HepG2 (cell line): ENCODE data around the gene NKX1-2. TPM values are rescaled to one million over a fixed set of nuclear protein-coding genes. Genes with fewer than 3 reads are reported as not detected.
A peak's percentile ranks its signal among the peaks of the same experiment; 100 is the strongest.

Experiments used
- ATF4 ChIP-seq, 2 experiments: fragments of 450-650 bp in 1 of 2; sonication (generic) in 1 of 2; formaldehyde crosslinking; IDR thresholded peaks; 2 replicates each; pipeline versions ENCODE4 v1.5.0 to v1.8.0; 2020 to 2022; ENCODE audit warnings: mild to moderate bottlenecking in 1 of 2, missing genetic modification reagents in 1 of 2
- BRF2 ChIP-seq: sonication (generic); formaldehyde crosslinking; IDR thresholded peaks from 2 replicates; pipeline ENCODE4 v1.8.1; 2022; ENCODE audit warnings: mild to moderate bottlenecking, missing genetic modification reagents
- CSRNP2 ChIP-seq: sonication (generic); formaldehyde crosslinking; conservative IDR thresholded peaks from 2 replicates; pipeline ENCODE4 v1.8.0; 2022; ENCODE audit warnings: low read depth, missing genetic modification reagents
- DPF2 ChIP-seq: sonication (generic); formaldehyde crosslinking; IDR thresholded peaks from 2 replicates; pipeline ENCODE4 v1.4.0; 2020; ENCODE audit warnings: mild to moderate bottlenecking, low read depth, missing genetic modification reagents, borderline replicate concordance
- HINFP ChIP-seq: sonication (generic); formaldehyde crosslinking; IDR thresholded peaks from 2 replicates; pipeline ENCODE4 v1.4.0; 2020; ENCODE audit warnings: low read depth, mild to moderate bottlenecking, missing genetic modification reagents
- HNF4A ChIP-seq: sonication (generic); formaldehyde crosslinking; IDR thresholded peaks from 2 replicates; pipeline ENCODE4 v1.4.0; 2020; ENCODE audit warnings: missing genetic modification reagents
- KDM6A ChIP-seq: IDR thresholded peaks from 2 replicates; pipeline ENCODE4 v1.6.1; 2016; ENCODE audit warnings: low read depth
- ZHX2 ChIP-seq, 2 experiments: sonication (generic) in 1 of 2; formaldehyde crosslinking in 1 of 2; IDR thresholded peaks; 2 replicates each; pipeline versions ENCODE4 v1.6.1 to v1.9.0; 2014 to 2022; ENCODE audit warnings: antibody characterized with exemption in 1 of 2, borderline replicate concordance in 1 of 2, inconsistent platforms in 1 of 2, low read depth in 1 of 2, missing genetic modification reagents in 1 of 2
- ZNF235 ChIP-seq: sonication (generic); formaldehyde crosslinking; IDR thresholded peaks from 2 replicates; pipeline ENCODE4 v1.8.1; 2023; ENCODE audit warnings: mild to moderate bottlenecking, missing genetic modification reagents, borderline replicate concordance
- ZNF263 ChIP-seq: sonication (generic); formaldehyde crosslinking; IDR thresholded peaks from 2 replicates; pipeline ENCODE4 v1.4.0; 2020; ENCODE audit warnings: missing genetic modification reagents
- ZNF414 ChIP-seq: sonication (generic); formaldehyde crosslinking; IDR thresholded peaks from 2 replicates; pipeline ENCODE4 v1.5.0; 2020; ENCODE audit warnings: missing genetic modification reagents
- ZNF770 ChIP-seq: sonication (generic); formaldehyde crosslinking; IDR thresholded peaks from 2 replicates; pipeline ENCODE4 v1.5.0; 2020; ENCODE audit warnings: mild to moderate bottlenecking, missing genetic modification reagents
- polyA plus RNA-seq, 8 experiments: library from polyadenylated mRNA; depleted of rRNA in 3 of 8; stranded (reverse) in 7 of 8; unstranded in 1 of 8; fragments of >200 nt; fragmentation: Illumina TruSeq in 4 of 8; extraction: Trizol in 4 of 8; gene quantifications; 2 replicates each; pipeline versions ENCODE4 v1.2.1 to v1.2.3, GENCODE V29; 2011 to 2016; ENCODE audit warnings: low read depth in 4 of 8, missing spikeins in 1 of 8, mixed read lengths in 1 of 8; ENCODE audit not compliant: insufficient read depth in 1 of 8
- total RNA-seq, 5 experiments: library from RNA; depleted of rRNA; stranded (reverse); fragments of >200 nt; fragmentation: Illumina TruSeq; extraction: Trizol; gene quantifications; 2 replicates each; pipeline ENCODE4 v1.2.3, GENCODE V29; 2016; ENCODE audit warnings: low read depth in 1 of 5

Gene NKX1-2
- total and polyA plus RNA-seq, 2 of the 13 experiments (the other 11 are each of a cell fraction or from before 2014, with no cell fraction given) = not detected

GRCh38 chr10:124477614-124478363 is 28.0 kb upstream of the NKX1-2 start (continued):
- TF ChIP-seq KDM6A (CRISPR knock-in tag) (no peak), DPF2 (CRISPR knock-in tag) (peak; percentile 12; the same call in 1 of the 2 replicates), ZNF770 (no peak), ZNF414 (CRISPR knock-in tag) (no peak), CSRNP2 (CRISPR knock-in tag) (no peak), ZNF235 (no peak), ATF4 (CRISPR knock-in tag; IDR thresholded peaks at IDR 0.05) (no peak), ZHX2 (IDR thresholded peaks at IDR 0.05; ENCODE audit: low read depth) (no peak), ZHX2 (CRISPR knock-in tag; IDR thresholded peaks at IDR 0.05; ENCODE audit: borderline replicate concordance) (no peak), HNF4A (peak; percentile 67), ZNF263 (peak; percentile 90), HINFP (CRISPR knock-in tag) (no peak), BRF2 (CRISPR knock-in tag) (no peak)
